HCT116 (cell line): ENCODE results near the gene ACACA. TPM values are rescaled to one million over a fixed set of nuclear protein-coding genes. Genes with fewer than 3 reads are reported as not detected.

Experiments
- ATAC-seq: fragments of 200-7000 bp; cut with Tn5 transposase; 2 replicates; pipeline ENCODE4 v1.9.1; 2020; ENCODE audit warnings: mild to moderate bottlenecking, moderate library complexity
- BruUV-seq: library from RNA; stranded (reverse); fragments of 400-500 nt; replicated peaks from 2 replicates; lab custom pipeline; 2021; lab: Mats Ljungman, UMichigan
- CTCF ChIA-PET: fragments of 300-600 bp; sonication (Branson Sonifier 250); formaldehyde crosslinking; loops from one replicate; lab custom pipeline; 2021; ENCODE audit warnings: antibody characterized with exemption; lab: Charles Lee
- POLR2A ChIA-PET: fragments of 300-600, 350-600 bp; sonication (Branson Sonifier 250); formaldehyde crosslinking; loops from one replicate; lab custom pipeline; 2021; ENCODE audit warnings: antibody characterized with exemption; lab: Charles Lee
- RAD21 ChIA-PET, 2 experiments: fragments of 300-600 bp; sonication (Branson Sonifier 250); formaldehyde crosslinking; loops; one replicate each; lab custom pipeline; 2023; ENCODE audit warnings: low total read pairs in 2 of 2; ENCODE audit not compliant: uncharacterized antibody in 2 of 2, unreplicated experiment in 2 of 2, low non-redundant PET in 1 of 2; lab: Charles Lee
- DNase-seq: peaks from one replicate; pipeline ENCODE4 v3.0.0-alpha.2; 2010; ENCODE audit warnings: low read depth, low spot score
- H2AFZ ChIP-seq: fragments of 200-600 bp; shearing (Covaris generic), sonication (generic); 2 replicates; pipeline ENCODE4 v1.6.1; 2017; ENCODE audit warnings: low read depth, mixed run types, mixed read lengths, antibody characterized with exemption, low read length; ENCODE audit not compliant: poor library complexity, severe bottlenecking
- H3K27ac ChIP-seq: 2 replicates; pipeline ENCODE4 v1.5.1; 2012; ENCODE audit warnings: low read depth, low read length
- H3K27me3 ChIP-seq: fragments of 200-600 bp; sonication (generic); 2 replicates; pipeline ENCODE4 v1.6.1; 2016; ENCODE audit warnings: mixed run types, low read length, mixed read lengths; ENCODE audit not compliant: insufficient read depth
- H3K36me3 ChIP-seq, 2 experiments: fragments of 200-500 bp in 1 of 2; fragments of 200-600 bp in 1 of 2; sonication (Bioruptor generic) in 1 of 2; sonication (generic) in 1 of 2; 2 replicates each; pipeline versions ENCODE4 v1.5.1 to v1.6.1; 2014 to 2016; ENCODE audit warnings: low read length in 2 of 2, inconsistent platforms in 1 of 2, mixed read lengths in 1 of 2, mixed run types in 1 of 2; ENCODE audit not compliant: insufficient read depth in 2 of 2, control insufficient read depth in 1 of 2
- H3K4me1 ChIP-seq, 2 experiments: fragments of 200-600 bp in 1 of 2; sonication (generic) in 1 of 2; 2 replicates each; pipeline versions ENCODE4 v1.5.1 to v1.6.1; 2012 to 2017; ENCODE audit warnings: low read length in 2 of 2, inconsistent platforms in 1 of 2, mild to moderate bottlenecking in 1 of 2, mixed read lengths in 1 of 2, mixed run types in 1 of 2, moderate library complexity in 1 of 2; ENCODE audit not compliant: insufficient read depth in 2 of 2, control insufficient read depth in 1 of 2
- H3K4me2 ChIP-seq: fragments of 200-600 bp; sonication (generic); 2 replicates; pipeline ENCODE4 v1.6.1; 2017; ENCODE audit warnings: mixed run types, low read length, mixed read lengths
- H3K4me3 ChIP-seq, 2 experiments: fragments of 200-600 bp in 1 of 2; sonication (generic) in 1 of 2; replicated peaks in 1 of 2; 2 replicates each; pipeline ENCODE4 v1.5.1; 2011 to 2016; ENCODE audit warnings: low read length in 2 of 2, control low read depth in 1 of 2, low read depth in 1 of 2, mild to moderate bottlenecking in 1 of 2, mixed read lengths in 1 of 2, mixed run types in 1 of 2
- H3K79me2 ChIP-seq: fragments of 200-600 bp; sonication (generic); 2 replicates; pipeline ENCODE4 v1.6.1; 2017; ENCODE audit warnings: mild to moderate bottlenecking, mixed run types, low read length, moderate library complexity, mixed read lengths; ENCODE audit not compliant: insufficient read depth
- H3K9ac ChIP-seq: fragments of 200-600 bp; sonication (generic); 2 replicates; pipeline ENCODE4 v1.6.1; 2016; ENCODE audit warnings: low read length, mixed read lengths
- H3K9me2 ChIP-seq: fragments of 200-600 bp; sonication (generic), shearing (Covaris generic); 2 replicates; pipeline ENCODE4 v1.6.1; 2017; ENCODE audit warnings: mixed run types, mild to moderate bottlenecking, moderate library complexity; ENCODE audit not compliant: insufficient read depth
- H3K9me3 ChIP-seq, 2 experiments: fragments of 200-500 bp in 1 of 2; fragments of 200-600 bp in 1 of 2; sonication (Bioruptor generic) in 1 of 2; sonication (generic) in 1 of 2; 2 replicates each; pipeline ENCODE4 v1.6.1; 2014 to 2017; ENCODE audit warnings: low read length in 2 of 2, mixed read lengths in 2 of 2, inconsistent platforms in 1 of 2, low read depth in 1 of 2, mild to moderate bottlenecking in 1 of 2, mixed run types in 1 of 2, moderate library complexity in 1 of 2; ENCODE audit not compliant: control insufficient read depth in 1 of 2, insufficient read depth in 1 of 2
- H4K20me1 ChIP-seq: fragments of 200-600 bp; sonication (generic), shearing (Covaris generic); 2 replicates; pipeline ENCODE4 v1.6.1; 2017; ENCODE audit warnings: mixed run types, mild to moderate bottlenecking, moderate library complexity; ENCODE audit not compliant: insufficient read depth
- CEBPB ChIP-seq: IDR thresholded peaks from 2 replicates; pipeline ENCODE4 v1.6.1; 2012; ENCODE audit warnings: low read depth
- EGR1 ChIP-seq: IDR thresholded peaks from 2 replicates; pipeline ENCODE4 v1.6.1; 2012; ENCODE audit warnings: low read depth
- EZH2phosphoT487 ChIP-seq: fragments of 200-600 bp; IDR thresholded peaks from 2 replicates; pipeline ENCODE4 v1.6.1; 2018; ENCODE audit warnings: antibody characterized with exemption, borderline replicate concordance
- JUND ChIP-seq: IDR thresholded peaks from 2 replicates; pipeline ENCODE4 v1.6.1; 2012
- POLR2A ChIP-seq: IDR thresholded peaks from 2 replicates; pipeline ENCODE4 v1.7.0; 2011; ENCODE audit warnings: borderline replicate concordance; ENCODE audit not compliant: insufficient read depth, insufficient read length; ENCODE audit errors: extremely low read depth
- POLR2AphosphoS5 ChIP-seq: IDR thresholded peaks from 2 replicates; pipeline ENCODE4 v1.6.1; 2011; ENCODE audit warnings: mild to moderate bottlenecking, low read depth, low read length, moderate library complexity
- SP1 ChIP-seq: IDR thresholded peaks from 2 replicates; pipeline ENCODE4 v1.6.1; 2012; ENCODE audit warnings: low read depth
- TCF7L2 ChIP-seq: IDR thresholded peaks from 2 replicates; pipeline ENCODE4 v1.7.0; 2011; ENCODE audit warnings: borderline replicate concordance, inconsistent platforms; ENCODE audit not compliant: insufficient read depth, insufficient read length; ENCODE audit errors: extremely low read depth
- intact Hi-C: fragments of 100-400 bp; cut with micrococcal nuclease; formaldehyde crosslinking; loops from 2 replicates; pipeline ENCODE4 v1.10.0; 2022
- total RNA-seq: library from RNA; stranded (reverse); gene quantifications from one replicate; pipeline ENCODE4 v1.2.1, GENCODE V29; 2021; ENCODE audit not compliant: unreplicated experiment
- TF ChIP-seq, protein P1 (sequence below): IDR thresholded peaks from 2 replicates; pipeline ENCODE4 v1.6.1; 2012; ENCODE audit warnings: low read depth
- TF ChIP-seq, protein P2 (sequence below): IDR thresholded peaks from 2 replicates; pipeline ENCODE4 v1.6.1; 2012
- TF ChIP-seq, protein P3 (sequence below), 3 experiments: fragments of 200-600 bp in 1 of 3; sonication (generic) in 1 of 3; IDR thresholded peaks in 2 of 3; conservative IDR thresholded peaks in 1 of 3; 2 replicates each; pipeline ENCODE4 v1.5.1; 2012 to 2017; ENCODE audit warnings: low read depth in 2 of 3, low read length in 2 of 3, antibody characterized with exemption in 1 of 3, borderline replicate concordance in 1 of 3, control low read depth in 1 of 3, mild to moderate bottlenecking in 1 of 3, mixed read lengths in 1 of 3, mixed run types in 1 of 3, moderate library complexity in 1 of 3; ENCODE audit not compliant: insufficient read depth in 1 of 3

ACACA gene
- total RNA-seq, 1 experiment from 2014 or later, result 161 TPM

DNA sequence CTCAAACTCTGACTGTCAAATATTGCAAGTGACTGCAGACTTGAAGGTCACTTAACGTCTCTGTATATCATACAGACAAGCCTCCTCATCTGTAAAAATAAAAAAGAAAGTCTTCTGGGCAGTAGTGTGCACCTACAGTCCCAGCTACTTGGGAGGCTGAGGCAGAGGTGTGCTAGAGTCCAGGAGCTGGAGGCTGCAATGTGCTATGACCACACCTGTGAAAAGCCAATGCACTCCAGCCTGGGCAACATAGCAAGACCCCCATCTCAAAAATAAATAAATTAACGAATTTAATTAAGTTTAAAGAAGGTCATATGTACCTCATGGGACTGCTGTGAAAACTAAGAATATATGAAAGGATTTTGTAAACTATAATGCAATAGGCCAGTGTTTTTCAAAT lies 65.8 kb downstream of the ACACA start:
- no peak overlapping the region for H3K9ac ChIP-seq
- H3K27ac ChIP-seq, result no peak overlapping the region
- TF ChIP-seq SP1, result no peak
- no peak for TF ChIP-seq JUND
- TF ChIP-seq EZH2phosphoT487, result no peak
- no peak for TF ChIP-seq CEBPB
- TF ChIP-seq POLR2A, result no peak
- TF ChIP-seq, protein P1, sequence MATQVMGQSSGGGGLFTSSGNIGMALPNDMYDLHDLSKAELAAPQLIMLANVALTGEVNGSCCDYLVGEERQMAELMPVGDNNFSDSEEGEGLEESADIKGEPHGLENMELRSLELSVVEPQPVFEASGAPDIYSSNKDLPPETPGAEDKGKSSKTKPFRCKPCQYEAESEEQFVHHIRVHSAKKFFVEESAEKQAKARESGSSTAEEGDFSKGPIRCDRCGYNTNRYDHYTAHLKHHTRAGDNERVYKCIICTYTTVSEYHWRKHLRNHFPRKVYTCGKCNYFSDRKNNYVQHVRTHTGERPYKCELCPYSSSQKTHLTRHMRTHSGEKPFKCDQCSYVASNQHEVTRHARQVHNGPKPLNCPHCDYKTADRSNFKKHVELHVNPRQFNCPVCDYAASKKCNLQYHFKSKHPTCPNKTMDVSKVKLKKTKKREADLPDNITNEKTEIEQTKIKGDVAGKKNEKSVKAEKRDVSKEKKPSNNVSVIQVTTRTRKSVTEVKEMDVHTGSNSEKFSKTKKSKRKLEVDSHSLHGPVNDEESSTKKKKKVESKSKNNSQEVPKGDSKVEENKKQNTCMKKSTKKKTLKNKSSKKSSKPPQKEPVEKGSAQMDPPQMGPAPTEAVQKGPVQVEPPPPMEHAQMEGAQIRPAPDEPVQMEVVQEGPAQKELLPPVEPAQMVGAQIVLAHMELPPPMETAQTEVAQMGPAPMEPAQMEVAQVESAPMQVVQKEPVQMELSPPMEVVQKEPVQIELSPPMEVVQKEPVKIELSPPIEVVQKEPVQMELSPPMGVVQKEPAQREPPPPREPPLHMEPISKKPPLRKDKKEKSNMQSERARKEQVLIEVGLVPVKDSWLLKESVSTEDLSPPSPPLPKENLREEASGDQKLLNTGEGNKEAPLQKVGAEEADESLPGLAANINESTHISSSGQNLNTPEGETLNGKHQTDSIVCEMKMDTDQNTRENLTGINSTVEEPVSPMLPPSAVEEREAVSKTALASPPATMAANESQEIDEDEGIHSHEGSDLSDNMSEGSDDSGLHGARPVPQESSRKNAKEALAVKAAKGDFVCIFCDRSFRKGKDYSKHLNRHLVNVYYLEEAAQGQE, result no peak
- TF ChIP-seq POLR2AphosphoS5, result no peak
- TF ChIP-seq, protein P2, sequence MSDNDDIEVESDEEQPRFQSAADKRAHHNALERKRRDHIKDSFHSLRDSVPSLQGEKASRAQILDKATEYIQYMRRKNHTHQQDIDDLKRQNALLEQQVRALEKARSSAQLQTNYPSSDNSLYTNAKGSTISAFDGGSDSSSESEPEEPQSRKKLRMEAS, result no peak
- TF ChIP-seq EGR1, result no peak
- TF ChIP-seq, protein P3, sequence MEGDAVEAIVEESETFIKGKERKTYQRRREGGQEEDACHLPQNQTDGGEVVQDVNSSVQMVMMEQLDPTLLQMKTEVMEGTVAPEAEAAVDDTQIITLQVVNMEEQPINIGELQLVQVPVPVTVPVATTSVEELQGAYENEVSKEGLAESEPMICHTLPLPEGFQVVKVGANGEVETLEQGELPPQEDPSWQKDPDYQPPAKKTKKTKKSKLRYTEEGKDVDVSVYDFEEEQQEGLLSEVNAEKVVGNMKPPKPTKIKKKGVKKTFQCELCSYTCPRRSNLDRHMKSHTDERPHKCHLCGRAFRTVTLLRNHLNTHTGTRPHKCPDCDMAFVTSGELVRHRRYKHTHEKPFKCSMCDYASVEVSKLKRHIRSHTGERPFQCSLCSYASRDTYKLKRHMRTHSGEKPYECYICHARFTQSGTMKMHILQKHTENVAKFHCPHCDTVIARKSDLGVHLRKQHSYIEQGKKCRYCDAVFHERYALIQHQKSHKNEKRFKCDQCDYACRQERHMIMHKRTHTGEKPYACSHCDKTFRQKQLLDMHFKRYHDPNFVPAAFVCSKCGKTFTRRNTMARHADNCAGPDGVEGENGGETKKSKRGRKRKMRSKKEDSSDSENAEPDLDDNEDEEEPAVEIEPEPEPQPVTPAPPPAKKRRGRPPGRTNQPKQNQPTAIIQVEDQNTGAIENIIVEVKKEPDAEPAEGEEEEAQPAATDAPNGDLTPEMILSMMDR (IDR thresholded peaks at IDR 0.05 in 2 of 3, conservative IDR thresholded peaks at IDR 0.05 in 1 of 3; ENCODE audit: borderline replicate concordance in 1 of 3, insufficient read depth in 1 of 3, low read depth in 2 of 3, low read length in 2 of 3), result no peak
- no peak for TF ChIP-seq TCF7L2
- no TSS peak for BruUV-seq
- H3K27me3 ChIP-seq, result no peaks in the 10 kb centered on the region
- peaks cover 96% of the 10 kb centered on the region for H3K79me2 ChIP-seq
- H3K4me2 ChIP-seq, result no peak overlapping the region
- intact Hi-C loops, result no loop called here
- ChIA-PET POLR2A (no interaction called here), CTCF (no interaction called here), RAD21 (no interaction called here)
- H3K9me3 ChIP-seq, result no peaks in the 10 kb centered on the region
- no peaks in the 10 kb centered on the region for H3K9me2 ChIP-seq
- peaks cover 16% of the 10 kb centered on the region for H4K20me1 ChIP-seq
- no peak for DNase-seq
- peaks cover 4 to 6% of the 10 kb centered on the region in 2 experiments; a peak in 3 of 4 replicates for H3K36me3 ChIP-seq
- H3K4me3 ChIP-seq, result no peak overlapping the region
- peaks cover 0 to 4% of the 10 kb centered on the region in 2 experiments; a peak in 2 of 4 replicates for H3K4me1 ChIP-seq
- ATAC-seq, result no peak
- H2AFZ ChIP-seq, result no peak overlapping the region
